BJ (cell line): ENCODE measurements around the gene DENND6A. TPM values are rescaled to one million over a fixed set of nuclear protein-coding genes. Genes with fewer than 3 reads are reported as not detected.

Experiments used
- CTCF ChIA-PET: fragments of 350-600 bp; formaldehyde crosslinking; extraction: SDS; loops from one replicate; lab custom pipeline; 2021; ENCODE audit warnings: antibody characterized with exemption, inconsistent platforms; lab: Yijun Ruan, JAX
- POLR2A ChIA-PET: fragments of 300-600 bp; sonication (Branson Sonifier 250); formaldehyde crosslinking; extraction: SDS; loops from one replicate; lab custom pipeline; 2021; ENCODE audit warnings: antibody characterized with exemption; lab: Charles Lee
- DNase-seq: peaks from one replicate; pipeline ENCODE4 v3.0.0-alpha.2; 2011; ENCODE audit warnings: low read depth
- H3K27me3 ChIP-seq: 2 replicates; pipeline ENCODE4 v1.6.0; 2011; ENCODE audit warnings: low read length; ENCODE audit not compliant: control insufficient read depth, insufficient read depth
- H3K36me3 ChIP-seq: 2 replicates; pipeline ENCODE4 v1.5.1; 2011; ENCODE audit warnings: low read length; ENCODE audit not compliant: control insufficient read depth, insufficient read depth
- H3K4me3 ChIP-seq: 2 replicates; pipeline ENCODE4 v1.5.1; 2011; ENCODE audit warnings: low read depth, mild to moderate bottlenecking, control low read depth, low read length
- CTCF ChIP-seq: IDR thresholded peaks from 2 replicates; pipeline ENCODE4 v1.5.1; 2011; ENCODE audit warnings: low read depth, mild to moderate bottlenecking, control low read depth, inconsistent platforms, low read length, moderate library complexity; ENCODE audit not compliant: insufficient read depth
- polyA plus RNA-seq: library from polyadenylated mRNA; depleted of rRNA; stranded (reverse); fragments of >200 nt; gene quantifications from 2 replicates; pipeline ENCODE4 v1.2.3, GENCODE V29; 2011

Gene DENND6A
- polyA plus RNA-seq, 1 experiment, result 8.5 TPM

- no peak for TF ChIP-seq CTCF
- peaks cover 2% of the 10 kb centered on the region; the same call in 1 of the 2 replicates for H3K36me3 ChIP-seq
- H3K4me3 ChIP-seq, result no peak overlapping the region
- H3K27me3 ChIP-seq, result no peaks in the 10 kb centered on the region
- CTCF ChIA-PET, result no interaction called here
- no peak for DNase-seq
- POLR2A ChIA-PET, result no interaction called here
Observed at GRCh38 chr3:57659004-57659673, 33.7 kb downstream of the DENND6A start.

- ChIA-PET CTCF (no interaction called here), POLR2A (interaction anchor here (0.5 kb wide), 1 partner anchor 184 kb away, joined by 5 read pairs; no protein-coding TSS in a partner anchor)
- no peak for TF ChIP-seq CTCF
- Histone ChIP-seq H3K27me3 (no peaks in the 10 kb centered on the region), H3K36me3 (peaks cover 2% of the 10 kb centered on the region; the same call in 1 of the 2 replicates), H3K4me3 (no peak overlapping the region)
- no peak for DNase-seq
Observed at GRCh38 chr3:57658536-57658935, 34.3 kb downstream of the DENND6A start.

- no peaks in the 10 kb centered on the region; the same call in none of the 2 replicates for H3K36me3 ChIP-seq
- no peak overlapping the region for H3K4me3 ChIP-seq
- DNase-seq, result no peak
- no peaks in the 10 kb centered on the region for H3K27me3 ChIP-seq
- no peak for TF ChIP-seq CTCF
- POLR2A ChIA-PET, result no interaction called here
- CTCF ChIA-PET, result interaction anchor here (0.6 kb wide), 1 partner anchor 336 kb away, joined by 3 read pairs; no protein-coding TSS in a partner anchor
Observed at GRCh38 chr3:57655727-57656126, 37.1 kb downstream of the DENND6A start.

- no peak for TF ChIP-seq CTCF
- POLR2A ChIA-PET, result interaction anchor here (0.6 kb wide), 1 partner anchor 107 kb away, joined by 12 read pairs; no protein-coding TSS in a partner anchor
- no peak for DNase-seq
- CTCF ChIA-PET, result no interaction called here
- Histone ChIP-seq H3K27me3 (no peaks in the 10 kb centered on the region), H3K36me3 (no peaks in the 10 kb centered on the region; the same call in none of the 2 replicates), H3K4me3 (no peak overlapping the region)
Observed at GRCh38 chr3:57654267-57654666, 38.6 kb downstream of the DENND6A start.

GRCh38 chr3:57652203-57652602 is 40.7 kb downstream of the DENND6A start:
- no peak for TF ChIP-seq CTCF
- CTCF ChIA-PET, result interaction anchor here (1.2 kb wide), 1 partner anchor 11 kb away, joined by 6 read pairs; no protein-coding TSS in a partner anchor
- DNase-seq, result no peak
- Histone ChIP-seq H3K27me3 (no peaks in the 10 kb centered on the region), H3K36me3 (no peaks in the 10 kb centered on the region; the same call in none of the 2 replicates), H3K4me3 (no peak overlapping the region)
- POLR2A ChIA-PET, result interaction anchor here (0.6 kb wide), 1 partner anchor 10 kb away, joined by 13 read pairs; no protein-coding TSS in a partner anchor
